HUES6 (cell line): ENCODE measurements around the gene AGO3.

Experiments
- H3K27ac ChIP-seq: 2 replicates; pipeline ENCODE4 v1.7.0; 2013; ENCODE audit warnings: low read depth, mild to moderate bottlenecking, low read length, inconsistent platforms
- H3K27me3 ChIP-seq: 2 replicates; pipeline ENCODE4 v1.6.1; 2013; ENCODE audit warnings: low read length; ENCODE audit not compliant: control insufficient read depth, insufficient read depth
- H3K36me3 ChIP-seq: 2 replicates; pipeline ENCODE4 v1.6.1; 2013; ENCODE audit warnings: low read length; ENCODE audit not compliant: control insufficient read depth, insufficient read depth
- H3K4me1 ChIP-seq: 2 replicates; pipeline ENCODE4 v1.6.1; 2013; ENCODE audit warnings: low read length; ENCODE audit not compliant: control insufficient read depth, insufficient read depth
- H3K4me3 ChIP-seq: 2 replicates; pipeline ENCODE4 v1.5.1; 2013; ENCODE audit warnings: low read depth, low read length
- H3K9ac ChIP-seq: one replicate; pipeline ENCODE4 v1.6.1; 2013; ENCODE audit warnings: mild to moderate bottlenecking, low read length
- H3K9me3 ChIP-seq: 2 replicates; pipeline ENCODE4 v1.6.1; 2013; ENCODE audit warnings: low read depth, low read length; ENCODE audit not compliant: control insufficient read depth, insufficient read depth

The AGO3 gene

DNA sequence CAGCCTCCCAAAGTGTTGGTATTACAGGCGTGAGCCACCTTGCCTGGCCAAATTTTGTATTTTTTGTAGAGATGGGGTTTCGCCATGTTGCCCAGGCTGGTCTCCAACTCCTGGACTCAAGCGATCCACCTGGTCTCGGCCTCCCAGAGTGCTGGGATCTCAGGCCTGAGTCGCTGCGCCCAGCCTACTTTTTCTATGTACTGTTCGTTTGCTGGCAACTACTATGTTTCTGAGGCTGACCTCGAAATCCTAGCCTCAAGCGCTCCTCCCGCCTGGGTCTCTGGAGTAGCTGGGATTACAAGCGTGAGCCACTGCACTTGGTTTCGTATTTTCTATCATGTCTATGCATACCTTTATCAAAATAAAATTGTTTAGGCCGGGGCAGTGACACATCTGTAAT lies 152.3 kb downstream of the AGO3 start:
- Histone ChIP-seq H3K9me3 (no peaks in the 10 kb centered on the region), H3K27ac (no peak overlapping the region), H3K36me3 (no peaks in the 10 kb centered on the region), H3K4me1 (peaks cover 7% of the 10 kb centered on the region), H3K4me3 (no peak overlapping the region), H3K27me3 (peaks cover 10% of the 10 kb centered on the region; the same call in 1 of the 2 replicates), H3K9ac (no peak overlapping the region)

DNA sequence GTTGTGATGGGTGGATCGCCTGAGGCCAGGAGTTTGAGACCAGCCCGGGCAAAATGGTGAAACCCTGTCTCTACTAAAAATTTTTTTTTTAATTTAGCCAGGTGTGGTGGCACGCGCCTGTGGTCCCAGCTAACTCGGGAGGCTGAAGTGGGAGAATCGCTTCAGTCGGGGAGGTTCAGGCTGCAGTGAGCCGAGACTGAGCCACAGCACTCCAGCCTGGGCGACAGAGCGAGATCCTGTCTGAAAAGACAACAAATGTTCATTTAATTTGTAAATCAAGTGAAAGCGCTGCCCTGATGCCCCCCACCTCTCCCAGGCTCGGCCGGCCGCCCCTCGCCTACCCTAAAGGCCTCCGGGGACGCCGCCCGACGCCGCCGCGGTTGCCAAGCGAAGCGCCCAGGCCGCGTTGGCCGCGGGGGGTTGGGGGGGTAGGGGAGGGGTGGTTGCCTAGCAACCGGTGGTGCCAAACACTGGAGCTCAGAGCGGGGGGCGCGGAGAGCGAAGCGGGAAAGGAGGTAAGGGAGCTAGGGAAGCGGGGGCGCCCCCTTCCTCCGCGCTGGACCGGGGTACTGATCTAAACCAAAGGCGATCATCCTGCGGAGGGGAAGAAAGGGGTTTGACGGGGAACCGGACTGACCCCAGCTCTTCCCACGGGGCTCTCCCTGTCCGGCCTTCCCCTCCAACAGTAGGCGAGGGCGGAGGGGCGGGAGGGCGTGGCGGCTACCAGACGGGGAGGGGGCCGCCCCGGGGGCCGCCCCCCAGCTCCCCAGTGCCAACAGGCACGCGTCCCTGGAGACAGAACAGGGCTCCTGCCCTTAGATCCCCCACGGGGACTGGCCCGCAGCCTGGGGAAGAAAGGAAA lies 153.0 kb downstream of the AGO3 start, which contains the start of gene TEKT2:
Gene TEKT2, plus strand, starts transcription at position 460 of the 862 bp plus-strand sequence. CDS start 828 bp downstream, outside the sequence.
- peaks cover 7% of the 10 kb centered on the region for H3K4me1 ChIP-seq
- H3K27ac ChIP-seq: no peak within 1 kb of the TSS
- H3K4me3 ChIP-seq: peak within 1 kb of the TSS; percentile 67
- no peaks in the 10 kb centered on the region for H3K36me3 ChIP-seq
- H3K27me3 ChIP-seq: peaks cover 10% of the 10 kb centered on the region; the same call in 1 of the 2 replicates
- H3K9ac ChIP-seq: peak within 1 kb of the TSS; percentile 60
- H3K9me3 ChIP-seq: no peaks in the 10 kb centered on the region

DNA sequence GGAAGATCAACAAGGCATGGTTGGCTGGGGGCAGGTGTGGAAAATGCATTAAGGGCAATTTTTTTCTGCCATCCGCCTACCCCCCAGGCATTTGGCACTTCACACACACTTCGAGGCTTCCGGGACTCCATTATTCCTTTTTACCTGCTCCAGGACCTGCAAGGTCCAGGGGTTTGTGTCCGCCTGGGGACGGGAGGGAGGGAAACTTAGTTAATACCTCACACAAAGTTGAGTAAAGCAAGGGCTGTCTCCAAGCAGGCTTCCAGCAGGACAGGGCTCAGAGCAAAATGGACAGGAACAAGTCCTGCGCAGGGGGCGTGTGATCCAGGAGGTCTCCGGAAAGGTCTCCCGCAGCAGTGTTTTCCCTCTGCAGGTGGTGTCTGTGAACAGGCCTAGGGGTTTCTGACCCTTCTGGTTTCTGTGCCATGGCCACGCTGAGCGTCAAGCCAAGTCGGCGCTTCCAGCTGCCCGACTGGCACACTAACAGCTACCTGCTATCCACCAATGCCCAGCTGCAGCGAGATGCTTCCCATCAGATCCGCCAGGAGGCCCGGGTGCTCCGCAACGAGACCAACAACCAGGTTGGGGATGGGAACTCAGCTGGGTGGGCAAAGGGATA lies 153.7 kb downstream of the AGO3 start:
- Histone ChIP-seq H3K36me3 (no peaks in the 10 kb centered on the region), H3K9me3 (no peaks in the 10 kb centered on the region), H3K27ac (no peak overlapping the region), H3K9ac (peak overlapping the region; percentile 60), H3K4me3 (peak overlapping the region; percentile 67), H3K4me1 (peaks cover 7% of the 10 kb centered on the region), H3K27me3 (peaks cover 10% of the 10 kb centered on the region; the same call in 1 of the 2 replicates)

DNA sequence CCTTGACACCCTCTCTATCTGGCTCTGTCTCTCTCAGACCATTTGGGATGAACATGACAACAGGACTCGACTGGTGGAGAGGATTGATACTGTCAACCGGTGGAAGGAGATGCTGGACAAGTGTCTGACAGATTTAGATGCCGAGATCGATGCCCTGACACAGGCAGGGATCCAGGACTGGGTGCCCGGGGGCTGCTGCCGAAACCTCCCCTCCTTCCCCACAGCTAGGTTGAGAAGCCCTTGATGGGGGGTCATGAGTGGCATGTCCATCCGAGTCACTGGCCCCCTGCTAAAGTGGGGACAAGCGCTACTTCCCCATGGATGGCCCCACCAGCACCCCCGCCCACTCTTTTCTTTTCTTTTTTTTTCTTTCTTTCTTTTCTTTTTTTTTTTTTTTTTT lies 154.2 kb downstream of the AGO3 start:
- H3K36me3 ChIP-seq: no peaks in the 10 kb centered on the region
- H3K4me3 ChIP-seq: no peak overlapping the region
- no peak overlapping the region for H3K27ac ChIP-seq
- H3K4me1 ChIP-seq: peaks cover 7% of the 10 kb centered on the region
- H3K9me3 ChIP-seq: no peaks in the 10 kb centered on the region
- no peak overlapping the region for H3K9ac ChIP-seq
- peaks cover 10% of the 10 kb centered on the region; the same call in 1 of the 2 replicates for H3K27me3 ChIP-seq

DNA sequence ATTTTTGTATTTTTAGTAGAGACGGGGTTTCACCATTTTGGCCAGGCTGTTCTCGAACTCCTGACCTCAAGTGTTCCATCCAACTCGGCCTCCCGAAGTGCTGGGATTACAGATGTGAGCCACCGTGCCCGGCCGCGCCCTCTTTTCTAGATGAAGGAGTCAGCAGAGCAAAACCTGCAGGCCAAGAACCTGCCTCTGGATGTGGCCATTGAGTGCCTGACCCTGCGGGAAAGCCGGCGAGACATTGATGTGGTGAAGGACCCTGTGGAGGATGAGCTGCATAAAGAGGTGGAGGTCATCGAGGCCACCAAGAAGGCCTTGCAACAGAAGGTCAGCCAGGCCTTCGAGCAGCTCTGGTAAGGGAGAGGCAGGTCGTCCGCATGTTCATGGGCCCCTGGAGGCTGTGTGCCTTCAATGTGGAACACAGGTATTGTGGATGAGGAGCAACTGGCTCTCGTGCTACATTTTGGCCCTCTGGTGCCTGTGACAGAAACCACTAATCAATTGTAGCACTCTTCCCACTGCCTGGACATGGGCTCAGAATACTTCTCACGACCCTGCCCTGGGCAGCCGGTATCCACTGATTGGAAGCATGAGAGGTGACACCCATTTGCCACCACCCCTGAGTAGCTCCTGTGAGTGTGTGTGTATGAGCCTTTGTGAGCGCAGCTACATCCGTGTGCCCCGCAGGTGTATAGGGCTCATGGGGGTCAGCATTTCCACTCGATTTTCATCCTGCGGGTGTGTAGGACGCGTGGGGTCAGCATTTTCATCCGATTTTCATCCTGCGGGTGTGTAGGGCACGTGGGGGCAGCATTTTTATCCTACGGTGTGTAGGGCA lies 155.0 kb downstream of the AGO3 start:
- Histone ChIP-seq H3K27me3 (peaks cover 10% of the 10 kb centered on the region; the same call in 1 of the 2 replicates), H3K4me3 (no peak overlapping the region), H3K27ac (no peak overlapping the region), H3K9me3 (no peaks in the 10 kb centered on the region), H3K36me3 (0 out of 2 replicates have a peak, but pooled peaks cover under 1% of the 10 kb centered on the region), H3K4me1 (peaks cover 7% of the 10 kb centered on the region), H3K9ac (no peak overlapping the region)

DNA sequence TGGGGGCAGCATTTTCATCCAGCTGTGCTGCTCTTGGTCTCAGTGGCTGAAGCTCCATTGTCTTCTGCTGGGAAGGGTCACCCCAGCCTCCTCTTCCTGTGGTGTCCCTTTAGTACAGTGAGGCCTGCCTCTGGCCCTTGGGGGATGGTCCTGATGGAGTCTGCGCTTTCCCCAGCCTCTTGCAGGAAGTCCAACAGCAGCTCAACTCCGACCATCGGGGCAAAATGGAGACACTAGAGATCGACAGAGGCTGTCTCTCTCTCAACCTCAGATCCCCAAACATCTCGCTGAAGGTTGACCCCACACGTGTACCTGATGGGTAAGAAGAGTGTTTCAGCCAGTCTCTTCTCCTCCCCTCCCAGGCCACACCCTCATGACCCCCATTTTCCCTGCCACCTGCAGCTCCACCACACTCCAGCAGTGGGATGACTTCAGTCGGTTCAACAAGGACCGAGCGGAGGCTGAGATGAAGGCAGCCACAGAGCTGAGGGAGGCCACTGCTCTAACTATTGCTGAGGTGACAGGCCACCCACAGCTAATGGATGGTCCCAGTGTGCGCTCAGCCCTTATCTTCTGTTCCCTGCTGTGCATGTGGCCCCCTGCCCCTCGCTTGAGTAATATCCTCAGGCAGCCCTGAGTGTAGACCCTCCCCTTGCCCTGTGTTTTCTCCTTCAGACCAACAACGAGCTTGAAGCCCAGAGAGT lies 155.8 kb downstream of the AGO3 start:
- no peaks in the 10 kb centered on the region for H3K9me3 ChIP-seq
- H3K36me3 ChIP-seq: peaks cover 8% of the 10 kb centered on the region
- H3K27me3 ChIP-seq: peaks cover 10% of the 10 kb centered on the region; the same call in 1 of the 2 replicates
- no peak overlapping the region for H3K4me3 ChIP-seq
- H3K4me1 ChIP-seq: peaks cover 7% of the 10 kb centered on the region
- H3K27ac ChIP-seq: no peak overlapping the region
- H3K9ac ChIP-seq: no peak overlapping the region

DNA sequence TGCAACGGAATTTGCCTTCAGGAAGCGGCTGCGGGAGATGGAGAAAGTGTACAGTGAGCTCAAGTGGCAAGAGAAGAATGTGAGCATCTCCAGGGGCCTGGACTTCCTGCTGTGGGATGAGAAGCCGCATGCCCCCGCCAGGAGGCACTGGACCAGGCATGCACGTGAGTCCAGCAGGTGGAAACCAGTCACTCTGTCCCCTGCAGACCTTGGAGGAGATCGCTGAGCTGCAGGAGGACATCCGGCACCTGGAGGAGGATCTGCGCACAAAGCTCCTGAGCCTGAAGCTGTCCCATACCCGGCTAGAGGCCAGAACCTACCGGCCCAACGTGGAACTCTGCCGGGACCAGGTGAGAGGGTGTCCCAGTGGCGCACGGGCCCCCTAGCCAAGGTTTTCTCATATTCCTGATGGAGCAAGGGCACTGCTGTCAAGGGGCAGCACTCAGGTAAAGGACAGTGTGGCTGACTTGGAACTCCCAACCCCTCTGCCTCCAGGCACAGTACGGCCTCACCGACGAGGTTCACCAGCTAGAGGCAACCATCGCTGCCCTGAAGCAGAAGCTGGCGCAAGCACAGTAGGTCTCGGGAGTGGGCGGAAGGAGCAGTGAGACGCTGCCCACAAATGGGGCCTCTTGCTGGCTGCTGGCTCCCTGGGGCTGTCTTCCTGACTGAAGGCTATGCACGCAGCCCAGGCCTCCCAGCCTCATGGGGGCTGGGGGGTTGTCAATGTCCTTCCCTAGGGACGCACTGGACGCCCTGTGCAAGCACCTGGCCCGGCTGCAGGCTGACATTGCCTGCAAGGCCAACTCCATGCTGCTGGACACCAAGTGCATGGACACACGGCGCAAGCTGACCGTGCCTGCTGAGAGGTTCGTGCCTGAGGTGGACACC lies 156.6 kb downstream of the AGO3 start:
- no peak overlapping the region for H3K4me3 ChIP-seq
- peaks cover 7% of the 10 kb centered on the region for H3K4me1 ChIP-seq
- H3K36me3 ChIP-seq: peaks cover 16% of the 10 kb centered on the region
- peaks cover 10% of the 10 kb centered on the region; the same call in 1 of the 2 replicates for H3K27me3 ChIP-seq
- no peaks in the 10 kb centered on the region for H3K9me3 ChIP-seq
- H3K9ac ChIP-seq: no peak overlapping the region
- no peak overlapping the region for H3K27ac ChIP-seq

DNA sequence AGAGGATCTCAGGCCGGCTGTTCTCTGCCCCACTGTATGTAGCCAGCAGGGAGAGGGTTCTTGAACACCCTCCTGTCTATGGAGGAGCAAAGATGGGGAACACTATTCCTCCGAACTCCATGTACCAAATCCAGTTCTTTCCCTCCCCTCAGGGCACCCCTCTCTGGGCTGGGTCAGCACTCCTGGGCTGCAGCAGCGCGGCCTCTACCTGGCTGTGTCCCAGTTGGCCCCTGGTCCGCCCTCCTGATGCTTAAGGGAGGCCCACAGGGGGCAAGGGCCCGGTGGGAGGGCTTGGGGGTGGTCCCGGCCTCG lies 157.3 kb downstream of the AGO3 start:
- peak overlapping the region; percentile 32 for H3K9ac ChIP-seq
- peaks cover 7% of the 10 kb centered on the region for H3K4me1 ChIP-seq
- H3K4me3 ChIP-seq: peak overlapping the region; percentile 93
- no peak overlapping the region for H3K27ac ChIP-seq
- no peaks in the 10 kb centered on the region for H3K9me3 ChIP-seq
- H3K36me3 ChIP-seq: peaks cover 23% of the 10 kb centered on the region
- H3K27me3 ChIP-seq: peaks cover 10% of the 10 kb centered on the region; the same call in 1 of the 2 replicates

DNA sequence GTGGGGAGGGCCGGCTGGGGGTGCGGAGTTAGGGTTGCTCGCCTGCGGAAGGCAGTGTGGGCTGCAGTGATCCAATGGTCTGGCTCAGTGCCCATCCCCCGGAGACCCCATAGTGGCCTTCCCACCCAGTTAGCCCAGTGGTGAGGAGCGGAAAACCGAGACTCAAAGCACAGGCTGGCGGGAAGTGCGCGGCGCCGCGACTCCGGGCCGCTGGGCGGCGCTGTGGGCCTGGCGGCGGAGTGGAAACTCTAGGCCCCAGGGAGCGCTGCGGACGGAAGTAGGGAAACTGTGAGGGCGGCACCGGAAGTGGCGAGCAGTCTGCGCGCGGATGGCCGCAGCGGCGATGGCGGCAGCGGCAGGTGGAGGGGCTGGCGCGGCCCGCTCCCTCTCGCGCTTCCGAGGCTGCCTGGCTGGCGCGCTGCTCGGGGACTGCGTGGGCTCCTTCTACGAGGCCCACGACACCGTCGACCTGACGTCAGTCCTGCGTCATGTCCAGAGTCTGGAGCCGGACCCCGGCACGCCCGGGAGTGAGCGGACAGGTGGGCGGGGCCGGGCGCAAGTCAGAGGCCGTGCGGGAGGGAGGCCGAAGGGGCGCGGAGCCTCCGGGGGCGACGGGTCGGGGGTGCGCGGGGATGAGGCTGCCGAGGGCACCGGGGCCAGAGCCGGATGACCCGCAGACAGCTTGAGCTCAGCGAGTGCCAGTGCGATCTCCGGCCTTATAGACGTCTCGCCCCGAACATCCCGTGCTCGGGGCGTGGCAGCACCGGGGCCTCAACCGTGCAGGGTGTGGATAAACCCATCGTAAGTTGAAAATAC lies 157.9 kb downstream of the AGO3 start, which contains the start of gene ADPRS:
Gene ADPRS, plus strand, starts transcription at position 316 of the 816 bp plus-strand sequence. Its CDS starts 13 bp downstream, at position 329.
- peak within 1 kb of the TSS; percentile 93 for H3K4me3 ChIP-seq
- H3K36me3 ChIP-seq: peaks cover 29% of the 10 kb centered on the region
- peak within 1 kb of the TSS; percentile 81 for H3K9ac ChIP-seq
- peaks cover 8% of the 10 kb centered on the region; the same call in 1 of the 2 replicates for H3K27me3 ChIP-seq
- no peaks in the 10 kb centered on the region for H3K9me3 ChIP-seq
- no peak within 1 kb of the TSS; the same call in 1 of the 2 replicates for H3K27ac ChIP-seq
- H3K4me1 ChIP-seq: peaks cover 7% of the 10 kb centered on the region
